Measurements from ENCODE around the gene ACP7. TPM values are rescaled to one million over a fixed set of nuclear protein-coding genes. Genes with fewer than 3 reads are reported as not detected.
"Not testable (repeated sequence)": the region's sequence is repeated elsewhere in the genome, so short reads cannot be mapped to it uniquely, and the experiment has no call there.

The ACP7 gene
- total and polyA plus RNA-seq, 9 of the 15 experiments (the other 6 are each of a cell fraction or from before 2014, with no cell fraction given): not detected

- CTCF ChIA-PET (ENCODE audit: low intra/inter-chr PET ratio): interaction anchor here (0.7 kb wide), 1 partner anchor 103 kb away, joined by 5 read pairs; no protein-coding TSS in a partner anchor
- H4K20me1 ChIP-seq (replicated peaks; ENCODE audit: control insufficient read depth, insufficient read depth, low read length); POLR2A ChIA-PET; H3K9me3 ChIP-seq (replicated peaks; ENCODE audit: control insufficient read depth, insufficient read depth, low read depth, low read length); H3K4me2 ChIP-seq (ENCODE audit: insufficient read depth, low read length); FAIRE-seq; H3K79me2 ChIP-seq (ENCODE audit: control insufficient read depth, insufficient read depth, low read length); BruUV-seq (replicated peaks); H3K9me1 ChIP-seq (ENCODE audit: control insufficient read depth, insufficient read depth, low read length); H3K27ac ChIP-seq (ENCODE audit: extremely low read depth, low read depth, low read length); H2AFZ ChIP-seq (ENCODE audit: low read depth, low read length); H3K4me1 ChIP-seq (replicated peaks in 1 of 2; ENCODE audit: control insufficient read depth in 2 of 2, insufficient read depth in 2 of 2, low read length in 2 of 2); intact Hi-C loops (cut with micrococcal nuclease); H3K36me3 ChIP-seq (ENCODE audit: control insufficient read depth, insufficient read depth, low read length); H3K9ac ChIP-seq (ENCODE audit: insufficient read depth in 1 of 2, low read depth in 2 of 2, low read length in 2 of 2); DNase-seq (ENCODE audit: extremely low read depth in 1 of 4, low spot score in 3 of 4); H3K4me3 ChIP-seq; ATAC-seq: not testable (repeated sequence)
- TF ChIP-seq ZNF121 (CRISPR knock-in tag; conservative IDR thresholded peaks at IDR 0.05): peak; percentile 23; the same call in 1 of the 2 replicates
- 11% methylated on average over 7 of the region's 8 CpGs for WGBS (ENCODE audit: insufficient coverage, low coverage, missing lambda C conversion rate)
- in situ Hi-C loops (cut with MboI): loop anchor here (10.0 kb wide), 1 partner anchor 152 kb away; no protein-coding TSS in a partner anchor
- peaks cover 6 to 25% of the 10 kb centered on the region in 2 experiments; a peak in 3 of 5 replicates for H3K27me3 ChIP-seq (ENCODE audit: control insufficient read depth in 2 of 2, insufficient read depth in 2 of 2, low read length in 2 of 2)
These were observed 32.9 kb downstream of the ACP7 start for GRCh38 chr19:39117023-39117422.

- WGBS (ENCODE audit: insufficient coverage, low coverage, missing lambda C conversion rate): 0% methylated on average over 1 of the region's 1 CpG
These were observed 35.7 kb downstream of the ACP7 start for GRCh38 chr19:39119830-39120229.

More at GRCh38 chr19:39119830-39120229, 35.7 kb downstream of the ACP7 start:
- no peaks in the 10 kb centered on the region for H3K9me1 ChIP-seq (ENCODE audit: control insufficient read depth, insufficient read depth, low read length)
- no peaks in the 10 kb centered on the region for H4K20me1 ChIP-seq (replicated peaks; ENCODE audit: control insufficient read depth, insufficient read depth, low read length)
- H3K4me3 ChIP-seq: no peak overlapping the region
- intact Hi-C loops (cut with micrococcal nuclease): loop anchor here (5.0 kb wide), 2 partner anchors 87 to 292 kb away; partner anchors contain the start of gene PLEKHG2
- H3K4me1 ChIP-seq (replicated peaks in 1 of 2; ENCODE audit: control insufficient read depth in 2 of 2, insufficient read depth in 2 of 2, low read length in 2 of 2): peaks cover 0 to 3% of the 10 kb centered on the region in 2 experiments; a peak in 2 of 5 replicates
- FAIRE-seq (no peak), ATAC-seq (no peak), DNase-seq (ENCODE audit: extremely low read depth in 1 of 4, low spot score in 3 of 4) (no peak)
- H3K27ac ChIP-seq (ENCODE audit: extremely low read depth, low read depth, low read length): no peak overlapping the region
- in situ Hi-C loops (cut with MboI): loop anchor here (5.0 to 10.0 kb wide), 3 partner anchors 72 to 207 kb away; no protein-coding TSS in a partner anchor
- H3K4me2 ChIP-seq (ENCODE audit: insufficient read depth, low read length): no peak overlapping the region
- H3K9me3 ChIP-seq (replicated peaks; ENCODE audit: control insufficient read depth, insufficient read depth, low read depth, low read length): no peaks in the 10 kb centered on the region
- peaks cover 3 to 11% of the 10 kb centered on the region in 2 experiments; a peak in 3 of 5 replicates for H3K27me3 ChIP-seq (ENCODE audit: control insufficient read depth in 2 of 2, insufficient read depth in 2 of 2, low read length in 2 of 2)
- H3K79me2 ChIP-seq (ENCODE audit: control insufficient read depth, insufficient read depth, low read length): no peaks in the 10 kb centered on the region
- CTCF ChIA-PET (ENCODE audit: low intra/inter-chr PET ratio): interaction anchor here (3.0 kb wide), 1 partner anchor 208 kb away, joined by 34 read pairs; no protein-coding TSS in a partner anchor
- no peaks in the 10 kb centered on the region for H3K36me3 ChIP-seq (ENCODE audit: control insufficient read depth, insufficient read depth, low read length)
- no peak overlapping the region for H2AFZ ChIP-seq (ENCODE audit: low read depth, low read length)
- TF ChIP-seq ZSCAN32 (CRISPR knock-in tag; IDR thresholded peaks at IDR 0.05) (no peak), ZNF699 (CRISPR knock-in tag; IDR thresholded peaks at IDR 0.05; ENCODE audit: insufficient replicate concordance) (no peak)
- no peak overlapping the region for H3K9ac ChIP-seq (ENCODE audit: insufficient read depth in 1 of 2, low read depth in 2 of 2, low read length in 2 of 2)
- POLR2A ChIA-PET: no interaction called here
- no TSS peak for BruUV-seq (replicated peaks)

All from K562 (cell line).